ENCODE measurements around the gene ABCC4.

ABCC4 gene

DNA sequence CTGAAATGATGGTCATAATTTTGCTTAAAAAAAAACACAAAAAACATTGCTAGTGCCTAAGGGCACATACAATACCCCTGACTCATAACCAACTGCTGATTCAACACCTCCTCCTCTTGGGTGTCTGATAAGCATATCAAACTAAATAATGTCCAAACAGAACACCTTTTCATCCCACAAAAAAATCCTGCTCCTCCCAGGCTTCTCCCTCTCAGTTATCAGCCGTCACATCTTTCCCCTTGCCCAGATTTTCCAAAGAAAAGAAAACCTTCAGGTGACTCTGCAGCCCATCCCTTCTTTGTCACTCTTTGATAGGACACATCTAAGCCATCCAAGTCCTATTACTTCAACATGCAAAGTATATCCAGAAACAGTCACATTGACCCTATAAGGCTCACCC, 46.9 kb downstream of the ABCC4 start:
- Mint-ChIP-seq H3K27ac (no peak overlapping the region), H3K36me3 (peaks cover 14% of the 10 kb centered on the region), H3K4me1 (ENCODE audit: low read depth) (peaks cover 3% of the 10 kb centered on the region), H3K4me3 (no peak overlapping the region), H3K27me3 (no peaks in the 10 kb centered on the region), H3K9me3 (ENCODE audit: low read depth) (no peaks in the 10 kb centered on the region)

DNA sequence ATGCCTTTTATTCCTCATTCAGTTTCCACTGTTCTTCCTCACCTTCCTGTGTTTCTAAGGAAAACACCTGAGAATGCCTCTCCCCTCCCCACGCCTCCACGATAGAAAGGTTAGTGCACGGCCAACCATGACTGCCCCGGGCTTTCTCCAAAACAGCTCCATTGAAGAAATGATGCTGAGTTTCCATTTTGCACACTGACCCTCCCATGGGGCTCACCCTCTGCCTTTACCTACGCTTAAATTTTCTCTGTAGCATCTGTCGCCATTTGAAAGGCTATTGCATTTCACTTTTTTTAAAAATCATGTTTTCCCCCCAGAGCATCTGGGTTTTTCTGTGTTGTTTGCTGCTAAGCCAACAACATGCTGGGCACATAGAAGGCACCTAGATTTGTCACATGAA, 48.2 kb downstream of the ABCC4 start:
- Mint-ChIP-seq H3K36me3 (peaks cover 8% of the 10 kb centered on the region), H3K27me3 (no peaks in the 10 kb centered on the region), H3K9me3 (ENCODE audit: low read depth) (no peaks in the 10 kb centered on the region), H3K27ac (no peak overlapping the region), H3K4me1 (ENCODE audit: low read depth) (peaks cover 3% of the 10 kb centered on the region), H3K4me3 (no peak overlapping the region)

DNA sequence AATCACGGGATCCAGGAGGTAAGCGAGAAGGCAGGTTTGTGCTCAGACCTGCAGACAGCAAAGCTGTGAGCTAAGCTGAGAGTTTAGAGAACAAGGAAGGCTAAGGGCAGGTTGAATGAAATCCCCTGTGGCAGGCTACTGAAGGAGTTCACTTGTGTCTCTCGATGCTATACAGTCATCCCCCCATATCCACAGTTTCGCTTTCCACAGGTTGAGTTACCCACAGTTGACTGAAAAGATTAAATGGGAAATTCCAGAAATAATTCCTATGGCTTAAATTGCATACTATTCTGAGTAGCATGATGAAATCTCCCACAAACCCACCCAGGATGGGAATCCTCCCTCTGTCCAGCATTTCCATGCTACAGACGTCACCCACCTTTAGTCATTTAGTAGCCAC, 49.6 kb downstream of the ABCC4 start:
- no peaks in the 10 kb centered on the region for H3K27me3 Mint-ChIP-seq
- no peak overlapping the region for H3K4me3 Mint-ChIP-seq
- peaks cover 4% of the 10 kb centered on the region for H3K4me1 Mint-ChIP-seq (ENCODE audit: low read depth)
- H3K36me3 Mint-ChIP-seq: peaks cover 6% of the 10 kb centered on the region
- no peak overlapping the region for H3K27ac Mint-ChIP-seq
- H3K9me3 Mint-ChIP-seq (ENCODE audit: low read depth): no peaks in the 10 kb centered on the region

DNA sequence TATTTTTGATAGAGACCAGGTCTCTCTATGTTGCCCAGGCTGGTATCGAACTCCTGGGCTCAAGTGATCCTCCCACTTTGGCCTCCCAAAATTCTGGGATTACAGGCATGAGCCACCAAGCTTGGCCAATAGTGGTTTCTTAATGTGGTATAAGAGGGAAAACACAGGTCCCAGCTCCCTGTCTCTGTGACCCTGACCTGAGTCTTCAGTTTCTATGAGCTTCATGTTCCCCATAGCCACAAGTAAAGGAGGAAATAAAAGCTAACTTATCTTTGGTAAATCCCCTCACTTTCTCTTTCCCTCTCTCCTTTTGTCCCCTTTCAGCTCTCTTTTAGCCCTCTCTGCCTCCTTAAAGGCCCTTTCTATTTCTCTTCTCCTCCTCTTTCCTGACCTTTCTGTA, 50.3 kb downstream of the ABCC4 start:
- Mint-ChIP-seq H3K27me3 (no peaks in the 10 kb centered on the region), H3K27ac (peak overlapping the region; percentile 66), H3K9me3 (ENCODE audit: low read depth) (no peaks in the 10 kb centered on the region), H3K36me3 (peaks cover 11% of the 10 kb centered on the region), H3K4me3 (no peak overlapping the region), H3K4me1 (ENCODE audit: low read depth) (peaks cover 4% of the 10 kb centered on the region)

DNA sequence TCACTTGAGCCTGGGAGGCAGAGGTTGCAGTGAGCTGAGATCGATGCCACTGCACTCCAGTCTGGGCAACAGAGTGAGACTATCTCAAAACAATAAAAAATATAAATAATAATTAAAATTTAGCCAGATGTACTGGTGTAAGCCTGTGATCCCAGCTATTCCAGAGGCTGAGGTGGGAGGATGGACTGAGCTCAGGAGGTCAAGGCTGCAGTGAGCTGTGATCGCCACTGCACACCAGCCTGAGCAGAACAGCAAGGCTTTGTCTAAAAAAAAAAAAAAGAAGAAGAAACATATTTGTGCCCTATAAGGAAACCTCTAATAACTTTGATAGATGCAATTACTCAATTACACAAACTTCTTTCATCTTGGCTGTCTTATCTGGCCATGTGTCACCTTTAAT, 52.3 kb downstream of the ABCC4 start:
- peaks cover 4% of the 10 kb centered on the region for H3K4me1 Mint-ChIP-seq (ENCODE audit: low read depth)

DNA sequence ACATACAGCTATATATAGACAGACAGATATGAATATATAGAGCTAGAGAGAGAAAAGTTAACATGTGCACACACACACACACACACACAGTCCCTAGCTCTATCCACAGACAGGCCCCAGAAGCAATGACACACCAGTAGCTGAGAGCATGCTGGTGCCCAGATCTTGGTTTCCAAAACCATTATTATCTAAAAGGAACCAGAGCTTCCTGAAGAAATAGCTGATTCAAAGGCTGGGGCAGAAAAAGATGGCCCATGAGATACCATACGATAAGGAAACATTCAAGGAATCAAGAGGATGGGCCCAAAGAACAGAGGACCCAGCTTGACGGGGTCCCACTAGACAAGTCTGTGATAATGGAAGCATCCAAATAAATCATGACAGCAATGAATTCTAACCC, 53.4 kb downstream of the ABCC4 start:
- Mint-ChIP-seq H3K27ac (no peak overlapping the region), H3K4me1 (ENCODE audit: low read depth) (peaks cover 4% of the 10 kb centered on the region), H3K27me3 (no peaks in the 10 kb centered on the region), H3K4me3 (no peak overlapping the region), H3K9me3 (ENCODE audit: low read depth) (no peaks in the 10 kb centered on the region), H3K36me3 (peaks cover 18% of the 10 kb centered on the region)

More for the DNA sequence above, 52.3 kb downstream of the ABCC4 start:
- Mint-ChIP-seq H3K27ac (no peak overlapping the region), H3K9me3 (ENCODE audit: low read depth) (no peaks in the 10 kb centered on the region), H3K4me3 (no peak overlapping the region), H3K27me3 (no peaks in the 10 kb centered on the region), H3K36me3 (peaks cover 18% of the 10 kb centered on the region)

DNA sequence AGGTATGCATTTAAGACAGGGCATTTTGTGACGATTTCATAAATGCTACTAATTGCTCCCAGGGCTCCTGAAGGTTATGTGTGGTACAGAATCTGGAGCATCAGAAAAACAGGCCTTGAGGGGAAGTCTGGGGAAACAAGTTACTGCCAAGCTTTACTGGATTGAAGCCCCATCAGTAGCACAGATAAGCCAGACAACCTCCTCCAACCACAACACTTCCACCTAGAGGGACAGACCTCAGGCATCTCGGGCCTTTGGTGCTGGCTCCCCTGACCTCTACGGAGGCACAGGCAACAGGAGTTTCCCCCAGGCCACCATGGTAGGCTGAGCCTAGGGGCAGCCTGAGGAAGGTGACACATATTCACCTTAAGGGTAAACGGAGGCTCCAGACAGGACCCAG, 54.1 kb downstream of the ABCC4 start:
- Mint-ChIP-seq H3K9me3 (ENCODE audit: low read depth) (no peaks in the 10 kb centered on the region), H3K27me3 (no peaks in the 10 kb centered on the region), H3K4me1 (ENCODE audit: low read depth) (peaks cover 4% of the 10 kb centered on the region), H3K27ac (no peak overlapping the region), H3K36me3 (peaks cover 22% of the 10 kb centered on the region), H3K4me3 (no peak overlapping the region)

DNA sequence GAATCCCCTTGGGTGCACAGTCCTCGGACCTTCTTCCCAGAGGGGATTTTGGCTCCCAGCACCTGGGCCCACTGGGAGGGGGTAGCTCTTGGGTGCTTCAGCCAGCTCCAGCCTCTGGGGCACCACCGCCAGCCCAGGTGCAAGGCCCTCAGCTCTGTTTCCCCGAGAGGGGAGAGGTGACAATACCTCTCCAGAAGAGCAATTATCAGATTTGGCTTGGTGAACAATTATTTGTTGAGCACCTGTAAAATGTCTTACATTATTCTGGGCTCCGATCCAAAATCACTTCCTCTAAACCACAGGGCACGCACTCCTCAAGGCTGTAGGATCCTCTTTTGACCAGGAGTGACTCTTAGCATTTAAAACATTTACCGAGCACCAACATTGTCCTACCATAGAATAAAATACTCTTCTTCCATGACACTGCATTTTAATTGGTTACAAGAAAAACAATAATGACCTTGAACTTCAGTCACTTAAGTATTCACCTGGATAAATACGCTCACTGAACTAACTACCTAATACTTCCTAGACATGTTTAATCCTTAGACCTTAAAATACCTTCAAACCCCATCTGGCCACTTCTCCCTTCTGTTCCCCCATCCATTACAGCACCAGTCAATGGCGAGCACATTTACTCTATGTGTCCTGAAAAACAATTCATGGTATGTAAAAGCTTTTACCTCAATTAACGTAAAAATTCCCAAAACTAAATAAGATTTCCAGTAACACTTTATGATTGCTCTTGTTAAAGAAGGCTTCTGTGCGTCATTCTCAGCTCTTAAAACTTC, 54.8 kb downstream of the ABCC4 start:
- Mint-ChIP-seq H3K9me3 (ENCODE audit: low read depth) (no peaks in the 10 kb centered on the region), H3K36me3 (peaks cover 24% of the 10 kb centered on the region), H3K4me3 (no peak overlapping the region), H3K27ac (no peak overlapping the region), H3K4me1 (ENCODE audit: low read depth) (peaks cover 4% of the 10 kb centered on the region), H3K27me3 (no peaks in the 10 kb centered on the region)

DNA sequence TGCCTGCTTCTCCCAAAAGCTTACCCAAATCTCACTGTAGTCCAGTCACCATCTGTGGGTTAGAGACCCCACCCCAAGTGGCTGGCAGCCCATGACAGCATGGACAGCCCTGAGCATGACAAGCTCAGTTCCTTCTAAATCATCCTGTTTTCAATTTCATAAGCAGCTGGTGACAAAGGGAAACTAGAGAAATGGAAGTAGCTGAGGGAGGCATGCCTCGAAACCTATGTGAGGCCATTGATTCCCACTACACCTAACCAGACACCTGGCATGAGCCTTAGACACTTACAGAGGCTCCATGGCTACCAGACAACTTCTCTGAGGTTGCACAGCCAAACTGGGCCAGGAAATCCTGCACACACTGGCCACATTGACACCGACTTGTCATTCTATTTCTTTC, 56.2 kb downstream of the ABCC4 start:
- Mint-ChIP-seq H3K9me3 (ENCODE audit: low read depth) (no peaks in the 10 kb centered on the region), H3K27me3 (no peaks in the 10 kb centered on the region), H3K36me3 (peaks cover 25% of the 10 kb centered on the region), H3K4me1 (ENCODE audit: low read depth) (peaks cover 2% of the 10 kb centered on the region), H3K4me3 (no peak overlapping the region), H3K27ac (no peak overlapping the region)

DNA sequence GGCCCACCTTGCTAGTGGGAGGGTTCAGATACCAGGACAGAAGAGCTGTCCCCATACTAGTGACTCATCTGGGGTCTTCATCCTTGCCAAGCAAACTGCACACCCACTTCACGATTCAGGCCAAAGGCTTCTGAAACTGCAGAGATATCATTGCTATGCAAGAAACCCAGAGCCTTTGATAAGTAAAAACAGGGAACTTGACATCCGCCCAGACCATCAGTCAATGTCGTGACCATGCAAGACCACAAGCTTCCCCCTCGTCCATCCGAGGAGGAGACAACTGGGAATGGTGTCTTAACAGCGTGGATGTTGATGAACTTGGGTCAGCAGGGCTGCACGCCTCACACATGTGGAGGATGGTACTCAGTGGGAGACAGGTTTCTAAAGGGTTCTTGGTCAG, 58.0 kb downstream of the ABCC4 start:
- H3K4me1 Mint-ChIP-seq (ENCODE audit: low read depth): peaks cover 2% of the 10 kb centered on the region
- no peaks in the 10 kb centered on the region for H3K27me3 Mint-ChIP-seq
- peaks cover 27% of the 10 kb centered on the region for H3K36me3 Mint-ChIP-seq
- H3K27ac Mint-ChIP-seq: no peak overlapping the region
- H3K4me3 Mint-ChIP-seq: no peak overlapping the region
- H3K9me3 Mint-ChIP-seq (ENCODE audit: low read depth): no peaks in the 10 kb centered on the region

DNA sequence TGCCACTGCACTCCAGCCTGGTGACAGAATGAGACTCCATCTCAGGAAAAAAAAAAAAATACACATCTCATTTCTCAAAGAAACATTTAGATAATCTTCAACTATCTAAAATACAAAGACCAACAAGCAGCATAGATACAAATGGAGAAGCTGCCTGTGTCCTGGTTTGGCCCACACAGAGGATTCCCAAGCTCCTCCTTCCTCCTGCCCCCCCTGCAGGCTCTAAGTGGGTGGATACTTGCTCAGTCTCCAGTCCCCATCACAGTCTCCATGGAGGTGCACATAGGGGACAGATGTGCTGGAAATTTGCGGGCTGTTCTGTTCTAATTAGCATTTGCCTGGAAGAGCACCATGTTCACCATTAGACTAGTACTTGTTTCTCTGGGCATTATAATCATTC, 59.9 kb downstream of the ABCC4 start:
- no peak overlapping the region for H3K27ac Mint-ChIP-seq
- peaks cover 25% of the 10 kb centered on the region for H3K36me3 Mint-ChIP-seq
- H3K9me3 Mint-ChIP-seq (ENCODE audit: low read depth): no peaks in the 10 kb centered on the region
- H3K4me3 Mint-ChIP-seq: no peak overlapping the region
- peaks cover 5% of the 10 kb centered on the region for H3K4me1 Mint-ChIP-seq (ENCODE audit: low read depth)
- H3K27me3 Mint-ChIP-seq: no peaks in the 10 kb centered on the region

DNA sequence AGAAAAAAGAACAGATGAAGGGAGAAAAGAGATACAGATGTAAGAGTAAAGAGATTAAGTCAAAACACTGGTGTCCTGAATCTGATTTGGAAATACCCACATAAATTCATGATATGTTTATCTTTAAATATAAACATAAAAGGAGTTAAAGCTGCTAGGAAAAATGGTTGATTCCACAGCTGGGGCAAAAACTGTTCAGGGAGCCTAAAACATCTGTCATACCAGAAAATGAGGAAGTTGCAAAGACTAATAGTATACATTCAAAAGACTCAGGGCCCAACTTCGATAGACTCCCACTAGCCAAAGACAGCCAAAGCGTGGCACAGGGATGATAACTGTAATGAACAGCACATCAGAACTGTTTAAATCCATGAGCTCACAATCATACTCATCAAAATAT, 62.0 kb downstream of the ABCC4 start:
- H3K4me1 Mint-ChIP-seq (ENCODE audit: low read depth): peaks cover 11% of the 10 kb centered on the region
- no peak overlapping the region for H3K27ac Mint-ChIP-seq
- no peaks in the 10 kb centered on the region for H3K27me3 Mint-ChIP-seq
- peaks cover 19% of the 10 kb centered on the region for H3K36me3 Mint-ChIP-seq
- no peak overlapping the region for H3K4me3 Mint-ChIP-seq
- H3K9me3 Mint-ChIP-seq (ENCODE audit: low read depth): no peaks in the 10 kb centered on the region

DNA sequence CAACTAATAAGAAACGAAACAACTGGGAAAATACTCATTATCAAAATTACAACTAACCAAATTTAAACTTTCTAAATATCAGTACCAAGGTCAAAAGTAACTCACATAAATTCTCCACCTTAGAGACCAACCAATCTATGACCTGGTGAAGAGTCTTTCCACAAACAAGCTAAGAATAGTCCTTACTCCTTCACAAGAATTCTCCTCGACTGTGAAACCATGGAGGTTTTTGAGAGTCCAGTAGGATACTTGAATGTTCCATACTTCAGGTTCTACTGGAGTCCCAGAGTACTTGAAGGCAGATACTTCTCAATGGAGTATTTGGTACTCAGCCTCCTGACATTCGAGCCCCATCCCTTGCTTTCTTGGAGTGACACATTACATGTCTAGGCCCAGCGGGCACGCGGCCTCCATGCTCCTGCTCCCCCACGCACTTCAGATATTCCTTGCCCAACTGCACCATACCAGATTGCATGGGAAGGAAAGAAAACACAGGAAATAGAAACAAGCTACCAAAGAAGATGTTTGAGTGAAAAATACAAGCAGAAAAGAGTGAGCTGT, 63.9 kb downstream of the ABCC4 start:
- Mint-ChIP-seq H3K4me1 (ENCODE audit: low read depth) (peaks cover 11% of the 10 kb centered on the region), H3K9me3 (ENCODE audit: low read depth) (no peaks in the 10 kb centered on the region), H3K4me3 (no peak overlapping the region), H3K36me3 (peaks cover 19% of the 10 kb centered on the region), H3K27me3 (no peaks in the 10 kb centered on the region), H3K27ac (no peak overlapping the region)

DNA sequence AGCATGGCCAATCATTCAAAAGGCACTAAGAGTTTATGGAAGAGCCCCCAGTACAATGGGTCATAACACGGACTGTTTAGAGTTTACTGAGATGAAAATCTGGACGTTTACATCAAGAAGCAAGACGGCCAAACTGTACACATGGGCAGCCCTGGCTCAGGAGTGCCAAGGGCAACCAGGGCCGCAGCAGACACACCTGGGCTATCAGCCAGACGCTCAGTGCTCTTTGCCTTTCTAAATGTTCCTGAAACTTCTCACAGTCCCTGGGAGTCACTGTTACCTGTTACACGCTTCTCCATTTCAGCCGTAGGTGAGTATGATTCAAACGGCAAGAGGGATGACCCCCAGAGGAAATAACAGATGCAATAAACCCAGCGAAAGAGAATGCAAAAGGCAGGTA, 64.5 kb downstream of the ABCC4 start:
- Mint-ChIP-seq H3K36me3 (peaks cover 19% of the 10 kb centered on the region), H3K4me1 (ENCODE audit: low read depth) (peaks cover 11% of the 10 kb centered on the region), H3K9me3 (ENCODE audit: low read depth) (no peaks in the 10 kb centered on the region), H3K27me3 (no peaks in the 10 kb centered on the region), H3K27ac (no peak overlapping the region), H3K4me3 (no peak overlapping the region)

DNA sequence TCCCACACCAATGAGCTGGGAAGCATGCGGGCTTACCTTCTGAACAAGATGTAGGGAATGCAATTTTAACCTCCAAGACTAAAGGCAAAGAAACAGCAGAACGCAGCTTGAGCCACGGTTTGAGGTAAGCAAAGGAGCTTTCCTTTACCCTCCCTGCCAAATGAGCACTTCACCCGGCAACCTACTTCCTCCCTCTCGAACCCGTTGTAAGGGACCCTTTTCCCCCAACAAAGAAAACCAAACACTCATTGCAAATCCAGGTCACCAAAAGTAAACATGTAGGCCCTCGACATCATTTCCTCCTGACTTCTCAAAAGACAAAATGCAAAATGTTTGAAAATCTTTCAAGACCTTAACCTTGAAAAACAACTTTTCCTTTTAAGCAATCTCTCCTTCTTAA, 65.3 kb downstream of the ABCC4 start:
- no peak overlapping the region for H3K4me3 Mint-ChIP-seq
- H3K4me1 Mint-ChIP-seq (ENCODE audit: low read depth): peaks cover 11% of the 10 kb centered on the region
- no peaks in the 10 kb centered on the region for H3K9me3 Mint-ChIP-seq (ENCODE audit: low read depth)
- no peak overlapping the region for H3K27ac Mint-ChIP-seq
- peaks cover 16% of the 10 kb centered on the region for H3K36me3 Mint-ChIP-seq
- H3K27me3 Mint-ChIP-seq: no peaks in the 10 kb centered on the region

DNA sequence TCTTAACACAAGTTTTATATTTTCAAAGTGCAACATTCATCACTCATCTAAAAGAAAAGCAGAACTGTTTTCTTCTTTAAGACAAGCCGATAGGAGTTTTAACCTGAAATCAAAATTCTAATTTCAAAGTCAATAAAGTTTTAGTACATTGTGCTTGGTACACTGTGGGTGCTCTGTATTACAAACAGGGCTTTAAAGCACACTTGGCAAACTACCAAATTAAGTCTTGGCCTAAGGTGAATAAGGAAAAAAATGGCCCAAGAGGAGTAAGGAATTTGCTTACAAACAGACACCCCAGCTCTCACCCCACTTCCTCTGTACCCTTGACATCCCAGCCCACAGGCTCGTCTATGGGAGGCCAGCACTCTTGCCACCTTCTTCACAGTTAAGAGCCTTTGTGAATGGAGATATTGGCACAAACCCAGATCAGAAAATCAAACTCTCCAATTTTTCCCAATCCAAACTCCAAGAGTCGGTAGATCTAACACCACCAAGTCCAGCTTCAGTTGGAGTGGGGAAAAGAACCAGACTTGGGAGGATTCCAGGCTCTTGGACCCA, 66.0 kb downstream of the ABCC4 start:
- H3K36me3 Mint-ChIP-seq: peaks cover 19% of the 10 kb centered on the region
- H3K27me3 Mint-ChIP-seq: no peaks in the 10 kb centered on the region
- peaks cover 11% of the 10 kb centered on the region for H3K4me1 Mint-ChIP-seq (ENCODE audit: low read depth)
- no peaks in the 10 kb centered on the region for H3K9me3 Mint-ChIP-seq (ENCODE audit: low read depth)
- H3K27ac Mint-ChIP-seq: no peak overlapping the region
- H3K4me3 Mint-ChIP-seq: no peak overlapping the region

Measured in activated naive CD8-positive, alpha-beta T cell (primary cell).